Measurements from ENCODE around the gene RAB11A.
A peak's percentile ranks its signal among the peaks of the same experiment; 100 is the strongest.

RAB11A gene

GRCh38 chr15:65914386-65914785, 45.1 kb downstream of the RAB11A start:
- TF ChIP-seq CTCF (IDR thresholded peaks at IDR 0.05; ENCODE audit: low read depth, low read length) = no peak
- DNase-seq (ENCODE audit: extremely low read depth, low read depth) = no peak

- DNase-seq (ENCODE audit: extremely low read depth, low read depth) = no peak
- TF ChIP-seq CTCF (IDR thresholded peaks at IDR 0.05; ENCODE audit: low read depth, low read length) = no peak
Observed at GRCh38 chr15:65914981-65915925, 46.0 kb downstream of the RAB11A start.

GRCh38 chr15:65916041-65916663, 46.9 kb downstream of the RAB11A start:
- TF ChIP-seq CTCF (IDR thresholded peaks at IDR 0.05; ENCODE audit: low read depth, low read length) = no peak
- no peak for DNase-seq (ENCODE audit: extremely low read depth, low read depth)

GRCh38 chr15:65916664-65917406, 47.5 kb downstream of the RAB11A start:
- peak; percentile 35 for DNase-seq (ENCODE audit: extremely low read depth, low read depth)
- TF ChIP-seq CTCF (IDR thresholded peaks at IDR 0.05; ENCODE audit: low read depth, low read length) = peak; percentile 87

- no peak for DNase-seq (ENCODE audit: extremely low read depth, low read depth)
- TF ChIP-seq CTCF (IDR thresholded peaks at IDR 0.05; ENCODE audit: low read depth, low read length) = no peak
Observed at GRCh38 chr15:65917407-65917756, 48.1 kb downstream of the RAB11A start.

- TF ChIP-seq CTCF (IDR thresholded peaks at IDR 0.05; ENCODE audit: low read depth, low read length) = no peak
- DNase-seq (ENCODE audit: extremely low read depth, low read depth) = no peak
Observed at GRCh38 chr15:65917936-65918335, 48.6 kb downstream of the RAB11A start.
